ENCODE measurements around the gene CD244.

The CD244 gene

GRCh38 chr1:160844447-160845232 lies 18.0 kb downstream of the CD244 start:
- H3K4me1 Mint-ChIP-seq (ENCODE audit: low read depth), result peaks cover 8% of the 10 kb centered on the region
- H3K9me3 Mint-ChIP-seq, result peaks cover 9% of the 10 kb centered on the region
- H3K27me3 Mint-ChIP-seq (ENCODE audit: low read depth), result peaks cover 25% of the 10 kb centered on the region
- peaks cover 8% of the 10 kb centered on the region for H3K36me3 Mint-ChIP-seq (ENCODE audit: low read depth)
- no peak overlapping the region for H3K4me3 Mint-ChIP-seq
- H3K27ac Mint-ChIP-seq, result no peak overlapping the region

GRCh38 chr1:160841079-160841478 lies 21.6 kb downstream of the CD244 start:
- Mint-ChIP-seq H3K27me3 (ENCODE audit: low read depth) (peaks cover 4% of the 10 kb centered on the region), H3K4me1 (ENCODE audit: low read depth) (peaks cover 35% of the 10 kb centered on the region), H3K27ac (no peak overlapping the region), H3K36me3 (ENCODE audit: low read depth) (peaks cover 8% of the 10 kb centered on the region), H3K4me3 (no peak overlapping the region), H3K9me3 (peaks cover 9% of the 10 kb centered on the region)

- H3K36me3 Mint-ChIP-seq (ENCODE audit: low read depth), result peaks cover 5% of the 10 kb centered on the region
- no peaks in the 10 kb centered on the region for H3K9me3 Mint-ChIP-seq
- H3K27me3 Mint-ChIP-seq (ENCODE audit: low read depth), result no peaks in the 10 kb centered on the region
- H3K4me1 Mint-ChIP-seq (ENCODE audit: low read depth), result peaks cover 40% of the 10 kb centered on the region
- no peak overlapping the region for H3K4me3 Mint-ChIP-seq
- peak overlapping the region; percentile 64 for H3K27ac Mint-ChIP-seq
Observed at GRCh38 chr1:160839746-160840145, 22.9 kb downstream of the CD244 start.

GRCh38 chr1:160838888-160839287 lies 23.8 kb downstream of the CD244 start:
- Mint-ChIP-seq H3K27me3 (ENCODE audit: low read depth) (no peaks in the 10 kb centered on the region), H3K4me3 (no peak overlapping the region), H3K36me3 (ENCODE audit: low read depth) (peaks cover 3% of the 10 kb centered on the region), H3K27ac (peak overlapping the region; percentile 22), H3K9me3 (no peaks in the 10 kb centered on the region), H3K4me1 (ENCODE audit: low read depth) (peaks cover 39% of the 10 kb centered on the region)

GRCh38 chr1:160837558-160838205 lies 25.0 kb downstream of the CD244 start:
- Mint-ChIP-seq H3K9me3 (no peaks in the 10 kb centered on the region), H3K4me3 (peak overlapping the region; percentile 48), H3K27me3 (ENCODE audit: low read depth) (no peaks in the 10 kb centered on the region), H3K4me1 (ENCODE audit: low read depth) (peaks cover 42% of the 10 kb centered on the region), H3K27ac (peak overlapping the region; percentile 91), H3K36me3 (ENCODE audit: low read depth) (no peaks in the 10 kb centered on the region)

- peak overlapping the region; percentile 84 for H3K27ac Mint-ChIP-seq
- no peaks in the 10 kb centered on the region for H3K36me3 Mint-ChIP-seq (ENCODE audit: low read depth)
- no peaks in the 10 kb centered on the region for H3K9me3 Mint-ChIP-seq
- H3K4me3 Mint-ChIP-seq, result no peak overlapping the region
- H3K27me3 Mint-ChIP-seq (ENCODE audit: low read depth), result no peaks in the 10 kb centered on the region
- H3K4me1 Mint-ChIP-seq (ENCODE audit: low read depth), result peaks cover 42% of the 10 kb centered on the region
Observed at GRCh38 chr1:160836981-160837557, 25.6 kb downstream of the CD244 start.

GRCh38 chr1:160836561-160836960 lies 26.1 kb downstream of the CD244 start:
- Mint-ChIP-seq H3K9me3 (no peaks in the 10 kb centered on the region), H3K27me3 (ENCODE audit: low read depth) (no peaks in the 10 kb centered on the region), H3K36me3 (ENCODE audit: low read depth) (no peaks in the 10 kb centered on the region), H3K4me1 (ENCODE audit: low read depth) (peaks cover 42% of the 10 kb centered on the region), H3K4me3 (peak overlapping the region; percentile 32), H3K27ac (peak overlapping the region; percentile 84)

- Mint-ChIP-seq H3K27ac (peak overlapping the region; percentile 42), H3K9me3 (no peaks in the 10 kb centered on the region), H3K36me3 (ENCODE audit: low read depth) (no peaks in the 10 kb centered on the region), H3K27me3 (ENCODE audit: low read depth) (no peaks in the 10 kb centered on the region), H3K4me1 (ENCODE audit: low read depth) (peaks cover 42% of the 10 kb centered on the region), H3K4me3 (no peak overlapping the region)
Observed at GRCh38 chr1:160835751-160836150, 26.9 kb downstream of the CD244 start.

- Mint-ChIP-seq H3K4me1 (ENCODE audit: low read depth) (peaks cover 42% of the 10 kb centered on the region), H3K4me3 (no peak overlapping the region), H3K27me3 (ENCODE audit: low read depth) (no peaks in the 10 kb centered on the region), H3K9me3 (no peaks in the 10 kb centered on the region), H3K27ac (peak overlapping the region; percentile 42), H3K36me3 (ENCODE audit: low read depth) (no peaks in the 10 kb centered on the region)
Observed at GRCh38 chr1:160834945-160835565, 27.6 kb downstream of the CD244 start.

- H3K27ac Mint-ChIP-seq, result no peak overlapping the region
- H3K4me1 Mint-ChIP-seq (ENCODE audit: low read depth), result peaks cover 12% of the 10 kb centered on the region
- H3K27me3 Mint-ChIP-seq (ENCODE audit: low read depth), result peaks cover 3% of the 10 kb centered on the region
- no peaks in the 10 kb centered on the region for H3K9me3 Mint-ChIP-seq
- no peaks in the 10 kb centered on the region for H3K36me3 Mint-ChIP-seq (ENCODE audit: low read depth)
- H3K4me3 Mint-ChIP-seq, result no peak overlapping the region
Observed at GRCh38 chr1:160830321-160831153, 32.1 kb downstream of the CD244 start.

GRCh38 chr1:160829766-160830165 lies 32.9 kb downstream of the CD244 start:
- Mint-ChIP-seq H3K9me3 (no peaks in the 10 kb centered on the region), H3K4me3 (no peak overlapping the region), H3K27ac (no peak overlapping the region), H3K4me1 (ENCODE audit: low read depth) (peaks cover 9% of the 10 kb centered on the region), H3K27me3 (ENCODE audit: low read depth) (peaks cover 3% of the 10 kb centered on the region), H3K36me3 (ENCODE audit: low read depth) (no peaks in the 10 kb centered on the region)

GRCh38 chr1:160827418-160827817 lies 35.3 kb downstream of the CD244 start:
- Mint-ChIP-seq H3K36me3 (ENCODE audit: low read depth) (no peaks in the 10 kb centered on the region), H3K27me3 (ENCODE audit: low read depth) (peaks cover 3% of the 10 kb centered on the region), H3K4me3 (no peak overlapping the region), H3K9me3 (no peaks in the 10 kb centered on the region), H3K4me1 (ENCODE audit: low read depth) (peaks cover 3% of the 10 kb centered on the region), H3K27ac (no peak overlapping the region)

GRCh38 chr1:160826546-160826945 lies 36.1 kb downstream of the CD244 start:
- no peaks in the 10 kb centered on the region for H3K36me3 Mint-ChIP-seq (ENCODE audit: low read depth)
- no peak overlapping the region for H3K27ac Mint-ChIP-seq
- H3K4me1 Mint-ChIP-seq (ENCODE audit: low read depth), result peaks cover 3% of the 10 kb centered on the region
- H3K27me3 Mint-ChIP-seq (ENCODE audit: low read depth), result peaks cover 3% of the 10 kb centered on the region
- no peaks in the 10 kb centered on the region for H3K9me3 Mint-ChIP-seq
- no peak overlapping the region for H3K4me3 Mint-ChIP-seq

- Mint-ChIP-seq H3K4me3 (no peak overlapping the region), H3K4me1 (ENCODE audit: low read depth) (no peaks in the 10 kb centered on the region), H3K27ac (no peak overlapping the region), H3K36me3 (ENCODE audit: low read depth) (no peaks in the 10 kb centered on the region), H3K27me3 (ENCODE audit: low read depth) (peaks cover 7% of the 10 kb centered on the region), H3K9me3 (no peaks in the 10 kb centered on the region)
Observed at GRCh38 chr1:160823296-160823695, 39.4 kb downstream of the CD244 start.
